Endothelial cell of umbilical vein (primary cell): ENCODE data around the gene ADAT1. TPM values are rescaled to one million over a fixed set of nuclear protein-coding genes. Genes with fewer than 3 reads are reported as not detected.

ENCODE experiments used
- BruUV-seq: library from RNA; stranded (reverse); fragments of 400-500 nt; replicated peaks from 2 replicates; lab custom pipeline; 2021; lab: Mats Ljungman, UMichigan
- CTCF ChIA-PET: fragments of 300-600, 350-600 bp; sonication (Branson Sonifier 250); formaldehyde crosslinking; loops from one replicate; lab custom pipeline; 2021; ENCODE audit warnings: antibody characterized with exemption, inconsistent platforms; lab: Charles Lee
- POLR2A ChIA-PET: fragments of 300-600, 350-600 bp; sonication (Branson Sonifier 250); formaldehyde crosslinking; loops from one replicate; lab custom pipeline; 2021; ENCODE audit warnings: antibody characterized with exemption, inconsistent platforms; lab: Charles Lee
- DNase-seq: peaks from one replicate; pipeline ENCODE4 v3.0.0-alpha.2; 2011; ENCODE audit warnings: low read depth, low spot score
- FAIRE-seq: peaks from 2 replicates; lab custom pipeline; 2011; peaks lifted over from hg19 to GRCh38; lab: Jason Lieb, UNC
- H2AFZ ChIP-seq: 2 replicates; pipeline ENCODE4 v1.6.0; 2012; ENCODE audit warnings: low read depth, low read length, control low read depth, inconsistent platforms
- H3K27ac ChIP-seq: 2 replicates; pipeline ENCODE4 v1.5.1; 2011; ENCODE audit warnings: low read depth, mild to moderate bottlenecking, control low read depth, low read length, moderate library complexity; ENCODE audit not compliant: insufficient read depth
- H3K27me3 ChIP-seq, 2 experiments: 2 replicates each; pipeline versions ENCODE4 v1.6.0 to v1.6.1; 2011; ENCODE audit warnings: low read length in 2 of 2, mixed read lengths in 1 of 2; ENCODE audit not compliant: control insufficient read depth in 2 of 2, insufficient read depth in 2 of 2
- H3K36me3 ChIP-seq, 2 experiments: 2 replicates in 1 of 2; 3 replicates in 1 of 2; pipeline ENCODE4 v1.5.1; 2011; ENCODE audit warnings: low read length in 2 of 2, mild to moderate bottlenecking in 1 of 2, moderate library complexity in 1 of 2; ENCODE audit not compliant: control insufficient read depth in 2 of 2, insufficient read depth in 2 of 2; ENCODE audit errors: extremely low read depth in 1 of 2
- H3K4me1 ChIP-seq: 3 replicates; pipeline ENCODE4 v1.5.1; 2011; ENCODE audit warnings: mild to moderate bottlenecking, low read length; ENCODE audit not compliant: control insufficient read depth, insufficient read depth; ENCODE audit errors: extremely low read depth
- H3K4me2 ChIP-seq: 2 replicates; pipeline ENCODE4 v1.6.1; 2011; ENCODE audit warnings: low read length, control low read depth, mixed read lengths; ENCODE audit not compliant: insufficient read depth
- H3K4me3 ChIP-seq, 3 experiments: fragments of 200-600 bp in 1 of 3; sonication (generic), shearing (Covaris generic) in 1 of 3; replicated peaks in 1 of 3; 2 replicates each; pipeline ENCODE4 v1.5.1; 2011 to 2016; ENCODE audit warnings: control low read depth in 3 of 3, low read length in 3 of 3, mild to moderate bottlenecking in 2 of 3, inconsistent platforms in 1 of 3, low read depth in 1 of 3, moderate library complexity in 1 of 3; ENCODE audit not compliant: insufficient read depth in 1 of 3
- H3K79me2 ChIP-seq: 2 replicates; pipeline ENCODE4 v1.6.0; 2012; ENCODE audit warnings: low read length, inconsistent platforms; ENCODE audit not compliant: control insufficient read depth, insufficient read depth
- H3K9ac ChIP-seq: replicated peaks from 2 replicates; pipeline ENCODE3; 2011; ENCODE audit warnings: low read length, control low read depth; ENCODE audit not compliant: insufficient read depth; ENCODE audit errors: extremely low read depth
- H3K9me1 ChIP-seq: replicated peaks from 3 replicates; pipeline ENCODE4 v1.6.0; 2011; ENCODE audit warnings: mild to moderate bottlenecking, low read length; ENCODE audit not compliant: control insufficient read depth, insufficient read depth; ENCODE audit errors: extremely low read depth
- H3K9me3 ChIP-seq: replicated peaks from 2 replicates; pipeline ENCODE4 v1.5.1; 2012; ENCODE audit warnings: low read length, inconsistent platforms; ENCODE audit not compliant: control insufficient read depth, insufficient read depth
- H4K20me1 ChIP-seq: replicated peaks from 2 replicates; pipeline ENCODE3; 2011; ENCODE audit warnings: mild to moderate bottlenecking, low read length; ENCODE audit not compliant: control insufficient read depth, insufficient read depth; ENCODE audit errors: extremely low read depth
- CTCF ChIP-seq, 2 donors: IDR thresholded peaks; 1 replicate in 1 of 2; 2 replicates in 1 of 2; pipeline ENCODE4 v1.5.1; 2011; ENCODE audit warnings: low read length in 2 of 2, mild to moderate bottlenecking in 2 of 2, moderate library complexity in 2 of 2, control low read depth in 1 of 2, inconsistent platforms in 1 of 2, low read depth in 1 of 2; ENCODE audit not compliant: insufficient read depth in 1 of 2; ENCODE audit errors: extremely low read depth in 1 of 2
- EZH2 ChIP-seq: IDR thresholded peaks from 2 replicates; pipeline ENCODE4 v1.6.1; 2012; ENCODE audit warnings: borderline replicate concordance, low read depth, mild to moderate bottlenecking, moderate library complexity, low read length, inconsistent platforms; ENCODE audit not compliant: severe bottlenecking
- FOS ChIP-seq: IDR thresholded peaks from 2 replicates; pipeline ENCODE4 v1.6.1; 2011; ENCODE audit warnings: mild to moderate bottlenecking, low read length, moderate library complexity, borderline replicate concordance; ENCODE audit not compliant: insufficient read depth
- GATA2 ChIP-seq: IDR thresholded peaks from 2 replicates; pipeline ENCODE4 v1.7.0; 2011; ENCODE audit warnings: low read depth, mild to moderate bottlenecking, moderate library complexity, mixed read lengths, low read length; ENCODE audit not compliant: insufficient read length, insufficient read depth
- JUN ChIP-seq: IDR thresholded peaks from 2 replicates; pipeline ENCODE4 v1.6.1; 2011; ENCODE audit warnings: borderline replicate concordance, low read depth; ENCODE audit not compliant: insufficient read length, insufficient read depth
- MAX ChIP-seq: IDR thresholded peaks from 2 replicates; pipeline ENCODE4 v1.6.1; 2011; ENCODE audit not compliant: insufficient read depth, insufficient read length
- MYC ChIP-seq: IDR thresholded peaks from one replicate; pipeline ENCODE4 v1.6.1; 2011; ENCODE audit warnings: mild to moderate bottlenecking, low read depth, low read length
- POLR2A ChIP-seq: IDR thresholded peaks from 2 replicates; pipeline ENCODE4 v1.6.1; 2012; ENCODE audit warnings: low read depth, mild to moderate bottlenecking, control low read depth, low read length
- POLR2AphosphoS5 ChIP-seq: IDR thresholded peaks from 2 replicates; pipeline ENCODE4 v1.6.1; 2012; ENCODE audit warnings: low read depth, mild to moderate bottlenecking, control low read depth, low read length, moderate library complexity; ENCODE audit not compliant: insufficient read depth
- dilution Hi-C: fragments of 300-500 bp; cut with MboI; formaldehyde crosslinking; loops from one replicate; pipeline ENCODE4 v1.15.0; 2019; ENCODE audit warnings: low sequenced_read_pairs; ENCODE audit not compliant: extremely low pct_ligation_motif_present
- intact Hi-C: fragments of 100-400 bp; cut with micrococcal nuclease; formaldehyde crosslinking; loops from one replicate; pipeline ENCODE4 v1.10.0; 2022
- polyA plus RNA-seq, 4 experiments: library from polyadenylated mRNA; depleted of rRNA in 3 of 4; stranded (reverse) in 3 of 4; unstranded in 1 of 4; fragments of >200 nt; gene quantifications; 2 replicates each; pipeline versions ENCODE4 v1.2.1 to v1.2.3, GENCODE V29; 2011 to 2012; ENCODE audit warnings: missing spikeins in 1 of 4
- total RNA-seq: library from RNA; stranded (reverse); gene quantifications from 2 replicates; pipeline ENCODE4 v1.2.3, GENCODE V29; 2021

Gene ADAT1
- total and polyA plus RNA-seq, 2 donors (not counting 3 experiments of a cell fraction or from before 2014, with no cell fraction given), result 27.2 to 56.6 TPM

- H3K4me1 ChIP-seq, result peaks cover 2% of the 10 kb centered on the region
- POLR2A ChIA-PET, result no interaction called here
- no peak overlapping the region for H2AFZ ChIP-seq
- no peaks in the 10 kb centered on the region for H3K36me3 ChIP-seq
- CTCF ChIA-PET, result interaction anchor here (1.2 kb wide), 1 partner anchor 42 kb away, joined by 3 read pairs; no protein-coding TSS in a partner anchor
- no peak overlapping the region for H3K4me3 ChIP-seq
- no peaks in the 10 kb centered on the region for H3K9me3 ChIP-seq
- TF ChIP-seq MAX (no peak), MYC (no peak), EZH2 (no peak), GATA2 (no peak), POLR2A (no peak), POLR2AphosphoS5 (no peak), CTCF (IDR thresholded peaks at IDR 0.05; ENCODE audit: extremely low read depth in 1 of 2, insufficient read depth in 1 of 2, low read depth in 1 of 2, low read length in 2 of 2) (no peak), FOS (no peak), JUN (no peak)
- H3K4me2 ChIP-seq, result no peak overlapping the region
- H4K20me1 ChIP-seq, result no peaks in the 10 kb centered on the region
- H3K27me3 ChIP-seq, result peaks cover 14 to 36% of the 10 kb centered on the region in 2 experiments
- no peak overlapping the region for H3K9ac ChIP-seq
- DNase-seq (no peak), FAIRE-seq (no peak)
- H3K9me1 ChIP-seq, result no peaks in the 10 kb centered on the region
- no peaks in the 10 kb centered on the region for H3K79me2 ChIP-seq
- intact Hi-C loops, result no loop called here
- H3K27ac ChIP-seq, result no peak overlapping the region
- BruUV-seq, result no TSS peak
- dilution Hi-C loops, result no loop called here
These were observed 63.3 kb downstream of the ADAT1 start for GRCh38 chr16:75559564-75560372.
